22Rv1 (cell line): ENCODE results near the gene RPN1.

Source experiments
- CTCF ChIP-seq: fragments of 450-650 bp; IDR thresholded peaks from 2 replicates; pipeline ENCODE4 v1.5.1; 2017; ENCODE audit warnings: mild to moderate bottlenecking
- ZFX ChIP-seq: fragments of 450-650 bp; IDR thresholded peaks from 2 replicates; pipeline ENCODE4 v1.6.1; 2017; ENCODE audit warnings: antibody characterized with exemption, borderline replicate concordance

GRCh38 chr3:128597900-128598299 is 52.7 kb downstream of the RPN1 start:
- TF ChIP-seq CTCF (no peak), ZFX (no peak)
